K562 (cell line): Measurements from ENCODE around the gene ASPHD2. TPM values are rescaled to one million over a fixed set of nuclear protein-coding genes. Genes with fewer than 3 reads are reported as not detected.

Source experiments
- ATAC-seq: fragments of 200-7000 bp; cut with Tn5 transposase; 3 replicates; pipeline ENCODE4 v1.9.1; 2020; ENCODE audit warnings: moderate library complexity
- BruUV-seq: library from RNA; stranded (reverse); fragments of 400-500 nt; replicated peaks from 2 replicates; lab custom pipeline; 2021; lab: Mats Ljungman, UMichigan
- CTCF ChIA-PET: fragments of 300-600 bp; formaldehyde crosslinking; extraction: SDS; loops from one replicate; lab custom pipeline; 2021; ENCODE audit warnings: low intra/inter-chr PET ratio; lab: Yijun Ruan, JAX
- POLR2A ChIA-PET: fragments of 300-600, 350-650 bp; sonication (Branson Sonifier 250); formaldehyde crosslinking; extraction: SDS; loops from one replicate; lab custom pipeline; 2021; ENCODE audit warnings: antibody characterized with exemption, inconsistent platforms; lab: Yijun Ruan, JAX
- DNase-seq, 4 experiments: peaks; one replicate each; pipeline versions ENCODE4 v3.0.0 to v3.0.0-alpha.2; 2011 to 2018; ENCODE audit warnings: low spot score in 3 of 4, mixed read lengths in 3 of 4; ENCODE audit errors: extremely low read depth in 1 of 4
- FAIRE-seq: peaks from 2 replicates; lab custom pipeline; 2011; peaks lifted over from hg19 to GRCh38; lab: Jason Lieb, UNC
- H2AFZ ChIP-seq: 2 replicates; pipeline ENCODE4 v1.6.0; 2011; ENCODE audit warnings: low read depth, low read length, control low read depth, inconsistent platforms
- H3K27ac ChIP-seq: fragments of 200-600 bp; 3 replicates; pipeline ENCODE4 v1.8.0; 2011; ENCODE audit warnings: low read depth, mild to moderate bottlenecking, control low read depth, inconsistent platforms, low read length, moderate library complexity, mixed read lengths; ENCODE audit errors: extremely low read depth
- H3K27me3 ChIP-seq, 2 experiments: fragments of 300-600 bp in 1 of 2; 2 replicates in 1 of 2; 3 replicates in 1 of 2; pipeline versions ENCODE4 v1.6.0 to v1.8.0; 2011; ENCODE audit warnings: inconsistent platforms in 2 of 2, low read length in 2 of 2, mild to moderate bottlenecking in 1 of 2, mixed read lengths in 1 of 2, moderate library complexity in 1 of 2; ENCODE audit not compliant: control insufficient read depth in 2 of 2, insufficient read depth in 2 of 2
- H3K36me3 ChIP-seq: fragments of 300-600 bp; 3 replicates; pipeline ENCODE4 v1.8.0; 2011; ENCODE audit warnings: mild to moderate bottlenecking, low read length, inconsistent platforms; ENCODE audit not compliant: control insufficient read depth, insufficient read depth
- H3K4me1 ChIP-seq, 2 experiments: fragments of 200-600 bp in 1 of 2; replicated peaks in 1 of 2; 2 replicates in 1 of 2; 3 replicates in 1 of 2; pipeline versions ENCODE4 v1.5.1 to v1.8.0; 2011; ENCODE audit warnings: inconsistent platforms in 2 of 2, low read length in 2 of 2, mild to moderate bottlenecking in 1 of 2, mixed read lengths in 1 of 2, moderate library complexity in 1 of 2; ENCODE audit not compliant: control insufficient read depth in 2 of 2, insufficient read depth in 2 of 2
- H3K4me2 ChIP-seq: 2 replicates; pipeline ENCODE4 v1.6.1; 2011; ENCODE audit warnings: low read length, control low read depth, inconsistent platforms, mixed read lengths; ENCODE audit not compliant: insufficient read depth
- H3K4me3 ChIP-seq: fragments of 200-600 bp; sonication (generic), shearing (Covaris generic); 2 replicates; pipeline ENCODE4 v1.5.1; 2016; ENCODE audit warnings: control low read depth, inconsistent platforms
- H3K79me2 ChIP-seq: fragments of 200-600 bp; 3 replicates; pipeline ENCODE4 v1.8.0; 2011; ENCODE audit warnings: low read length, inconsistent platforms; ENCODE audit not compliant: control insufficient read depth, insufficient read depth
- H3K9ac ChIP-seq, 2 experiments: 2 replicates each; pipeline versions ENCODE4 v1.6.0 to v1.6.1; 2011; ENCODE audit warnings: low read depth in 2 of 2, low read length in 2 of 2, control low read depth in 1 of 2, inconsistent platforms in 1 of 2, mild to moderate bottlenecking in 1 of 2, mixed read lengths in 1 of 2; ENCODE audit not compliant: insufficient read depth in 1 of 2
- H3K9me1 ChIP-seq: one replicate; pipeline ENCODE4 v1.6.0; 2011; ENCODE audit warnings: inconsistent platforms, mild to moderate bottlenecking, low read length, moderate library complexity; ENCODE audit not compliant: control insufficient read depth, insufficient read depth
- H3K9me3 ChIP-seq: replicated peaks from 2 replicates; pipeline ENCODE4 v1.5.1; 2011; ENCODE audit warnings: low read depth, low read length, inconsistent platforms; ENCODE audit not compliant: control insufficient read depth, insufficient read depth
- H4K20me1 ChIP-seq: replicated peaks from 2 replicates; pipeline ENCODE4 v1.6.1; 2011; ENCODE audit warnings: low read length, inconsistent platforms, mixed read lengths; ENCODE audit not compliant: control insufficient read depth, insufficient read depth
- BACH1 ChIP-seq: fragments of 200-800 bp; sonication (Bioruptor generic); IDR thresholded peaks from 2 replicates; pipeline ENCODE4 v1.6.1; 2016; ENCODE audit warnings: missing genetic modification characterization, missing compliant biosample characterization
- CCNT2 ChIP-seq: IDR thresholded peaks from 2 replicates; pipeline ENCODE4 v1.6.1; 2011; ENCODE audit warnings: borderline replicate concordance, low read depth, mild to moderate bottlenecking, moderate library complexity, mixed read lengths, low read length; ENCODE audit not compliant: insufficient read length; ENCODE audit errors: extremely low read depth
- EHMT2 ChIP-seq: fragments of 450-650 bp; IDR thresholded peaks from 2 replicates; pipeline ENCODE4 v1.6.1; 2018; ENCODE audit warnings: antibody characterized with exemption
- FOXM1 ChIP-seq, 2 experiments: fragments of 450-650 bp in 1 of 2; sonication (generic) in 1 of 2; formaldehyde crosslinking in 1 of 2; IDR thresholded peaks; 2 replicates each; pipeline versions ENCODE4 v1.6.1 to v1.9.0; 2017 to 2022; ENCODE audit warnings: low read depth in 2 of 2, mild to moderate bottlenecking in 2 of 2, missing genetic modification reagents in 1 of 2, moderate library complexity in 1 of 2
- GATA2 ChIP-seq: sonication (generic); formaldehyde crosslinking; IDR thresholded peaks from 2 replicates; pipeline ENCODE4 v1.4.0; 2020; ENCODE audit warnings: mild to moderate bottlenecking, missing genetic modification reagents
- NUFIP1 ChIP-seq: fragments of 450-650 bp; IDR thresholded peaks from 2 replicates; pipeline ENCODE4 v1.6.1; 2018; ENCODE audit not compliant: partially characterized antibody
- POLR2A ChIP-seq: fragments of 450-650 bp; conservative IDR thresholded peaks from 2 replicates; pipeline ENCODE4 v1.6.1; 2016
- PRPF4 ChIP-seq: fragments of 200-400 bp; formaldehyde crosslinking; IDR thresholded peaks from one replicate; pipeline ENCODE4 v1.6.1; 2017; ENCODE audit warnings: low read length, low read depth, mild to moderate bottlenecking; ENCODE audit not compliant: insufficient read depth, poor library complexity, severe bottlenecking
- STAG1 ChIP-seq: sonication (generic); formaldehyde crosslinking; IDR thresholded peaks from 2 replicates; pipeline ENCODE4 v1.5.0; 2020; ENCODE audit warnings: missing genetic modification reagents, borderline replicate concordance
- TAF15 ChIP-seq: fragments of 200-400 bp; formaldehyde crosslinking; IDR thresholded peaks from 2 replicates; pipeline ENCODE4 v1.6.1; 2017; ENCODE audit warnings: mild to moderate bottlenecking, low read depth, low read length, moderate library complexity
- ZNF384 ChIP-seq: IDR thresholded peaks from 2 replicates; pipeline ENCODE4 v1.6.1; 2012; ENCODE audit warnings: low read depth, low read length, improper control_type of control experiment
- ZNF408 ChIP-seq: fragments of 250-450 bp; sonication (Bioruptor Pico); IDR thresholded peaks from 2 replicates; pipeline ENCODE4 v1.4.0; 2020; ENCODE audit warnings: low read depth, mild to moderate bottlenecking, moderate library complexity
- ZNF668 ChIP-seq: fragments of 250-450 bp; sonication (Bioruptor Pico); IDR thresholded peaks from 2 replicates; pipeline ENCODE4 v1.8.0; 2022; ENCODE audit warnings: mild to moderate bottlenecking, inconsistent platforms
- ZNF766 ChIP-seq: fragments of 200-800 bp; sonication (Bioruptor generic); conservative IDR thresholded peaks from 2 replicates; pipeline ENCODE4 v1.6.1; 2016; ENCODE audit warnings: missing genetic modification characterization, missing compliant biosample characterization
- ZNF77 ChIP-seq: fragments of 250-450 bp; sonication (Bioruptor Pico); IDR thresholded peaks from 2 replicates; pipeline ENCODE4 v1.5.0; 2020
- WGBS: fragments of 100-300 bp; shearing (Covaris generic); methylation state at CpG from one replicate; pipeline ENCODE4 v1.1.6; 2016; ENCODE audit warnings: low coverage, mixed read lengths; ENCODE audit not compliant: insufficient coverage; ENCODE audit errors: missing lambda C conversion rate; 5-methylcytosine and 5-hydroxymethylcytosine counted together
- in situ Hi-C: fragments of 300-500 bp; cut with MboI; formaldehyde crosslinking; loops from 4 replicates; pipeline ENCODE4 v1.15.0; 2018; ENCODE audit warnings: inconsistent platforms, mixed read lengths
- intact Hi-C: fragments of 100-400 bp; cut with micrococcal nuclease; formaldehyde crosslinking; loops from 2 replicates; pipeline ENCODE4 v1.14.2; 2022
- polyA plus RNA-seq, 8 experiments: library from polyadenylated mRNA; depleted of rRNA in 4 of 8; stranded (reverse) in 5 of 8; unstranded in 3 of 8; fragments of >200 nt; fragmentation: Nextera tagmentation in 2 of 8; fragmentation: Illumina TruSeq in 1 of 8; extraction: Ambion mirVana in 2 of 8; extraction: Trizol in 1 of 8; gene quantifications; 2 replicates each; pipeline versions ENCODE4 v1.2.1 to v1.2.3, GENCODE V29; 2011 to 2014; ENCODE audit warnings: inconsistent platforms in 1 of 8, missing spikeins in 1 of 8
- total RNA-seq, 7 experiments: library from RNA; depleted of rRNA in 6 of 7; stranded (reverse); fragments of >200 nt in 6 of 7; fragmentation: Illumina TruSeq in 2 of 7; extraction: Trizol in 2 of 7; gene quantifications; 2 replicates each; pipeline versions ENCODE4 v1.2.1 to v1.2.3, GENCODE V29; 2011 to 2021; ENCODE audit warnings: low replicate concordance in 1 of 7
- TF ChIP-seq, protein P1 (sequence below): sonication (generic); formaldehyde crosslinking; IDR thresholded peaks from 2 replicates; pipeline ENCODE4 v1.8.1; 2023; ENCODE audit warnings: missing genetic modification reagents, mild to moderate bottlenecking, borderline replicate concordance

ASPHD2 gene
- total and polyA plus RNA-seq, 9 of the 15 experiments (the other 6 are each of a cell fraction or from before 2014, with no cell fraction given): 0.18 to 0.64 (median 0.36) TPM

DNA sequence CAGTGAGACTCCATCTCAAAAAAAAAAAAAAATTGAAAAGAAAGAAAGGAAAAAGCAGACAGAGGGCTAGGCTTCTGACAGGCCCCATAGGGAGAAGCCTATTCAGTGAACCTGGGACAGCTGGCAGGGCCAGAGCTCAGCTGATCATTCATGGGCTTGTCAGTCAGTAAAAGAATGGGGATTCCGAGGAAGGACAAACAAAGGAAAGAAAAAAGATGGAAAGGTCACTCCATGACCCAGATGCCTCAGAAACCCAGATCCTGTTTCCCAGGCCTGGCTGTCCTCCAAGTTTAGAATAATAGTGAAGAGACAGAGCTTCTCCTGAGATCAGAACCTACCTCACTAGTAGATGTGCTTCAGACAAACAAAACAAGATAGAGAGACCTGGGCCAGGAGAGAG is 34.3 kb upstream of the ASPHD2 start:
- ChIA-PET CTCF (no interaction called here), POLR2A (interaction anchor here (1.1 kb wide), 1 partner anchor 67 kb away, joined by 4 read pairs; no protein-coding TSS in a partner anchor)
- DNase-seq: no peak
- H2AFZ ChIP-seq: no peak overlapping the region
- no peaks in the 10 kb centered on the region; a peak in 1 of 5 replicates for H3K4me1 ChIP-seq
- H3K4me3 ChIP-seq: no peak overlapping the region
- H3K4me2 ChIP-seq: no peak overlapping the region
- no peak overlapping the region for H3K9ac ChIP-seq
- ATAC-seq: no peak
- in situ Hi-C loops: loop anchor here (5.0 kb wide), 1 partner anchor 268 kb away; no protein-coding TSS in a partner anchor
- no peaks in the 10 kb centered on the region for H3K36me3 ChIP-seq
- no peaks in the 10 kb centered on the region; a peak in 2 of 5 replicates for H3K27me3 ChIP-seq
- no TSS peak for BruUV-seq
- TF ChIP-seq BACH1 (tag) (no peak), CCNT2 (no peak), ZNF408 (no peak), GATA2 (CRISPR knock-in tag) (no peak), ZNF77 (CRISPR knock-in tag) (no peak), ZNF766 (no peak), TAF15 (no peak), POLR2A (no peak), EHMT2 (no peak), NUFIP1 (no peak), STAG1 (CRISPR knock-in tag) (no peak), ZNF384 (no peak), PRPF4 (no peak), FOXM1 (IDR thresholded peaks at IDR 0.05; ENCODE audit: low read depth) (no peak), FOXM1 (CRISPR knock-in tag; IDR thresholded peaks at IDR 0.05; ENCODE audit: low read depth) (no peak), ZNF668 (CRISPR knock-in tag) (no peak)
- TF ChIP-seq, protein P1, sequence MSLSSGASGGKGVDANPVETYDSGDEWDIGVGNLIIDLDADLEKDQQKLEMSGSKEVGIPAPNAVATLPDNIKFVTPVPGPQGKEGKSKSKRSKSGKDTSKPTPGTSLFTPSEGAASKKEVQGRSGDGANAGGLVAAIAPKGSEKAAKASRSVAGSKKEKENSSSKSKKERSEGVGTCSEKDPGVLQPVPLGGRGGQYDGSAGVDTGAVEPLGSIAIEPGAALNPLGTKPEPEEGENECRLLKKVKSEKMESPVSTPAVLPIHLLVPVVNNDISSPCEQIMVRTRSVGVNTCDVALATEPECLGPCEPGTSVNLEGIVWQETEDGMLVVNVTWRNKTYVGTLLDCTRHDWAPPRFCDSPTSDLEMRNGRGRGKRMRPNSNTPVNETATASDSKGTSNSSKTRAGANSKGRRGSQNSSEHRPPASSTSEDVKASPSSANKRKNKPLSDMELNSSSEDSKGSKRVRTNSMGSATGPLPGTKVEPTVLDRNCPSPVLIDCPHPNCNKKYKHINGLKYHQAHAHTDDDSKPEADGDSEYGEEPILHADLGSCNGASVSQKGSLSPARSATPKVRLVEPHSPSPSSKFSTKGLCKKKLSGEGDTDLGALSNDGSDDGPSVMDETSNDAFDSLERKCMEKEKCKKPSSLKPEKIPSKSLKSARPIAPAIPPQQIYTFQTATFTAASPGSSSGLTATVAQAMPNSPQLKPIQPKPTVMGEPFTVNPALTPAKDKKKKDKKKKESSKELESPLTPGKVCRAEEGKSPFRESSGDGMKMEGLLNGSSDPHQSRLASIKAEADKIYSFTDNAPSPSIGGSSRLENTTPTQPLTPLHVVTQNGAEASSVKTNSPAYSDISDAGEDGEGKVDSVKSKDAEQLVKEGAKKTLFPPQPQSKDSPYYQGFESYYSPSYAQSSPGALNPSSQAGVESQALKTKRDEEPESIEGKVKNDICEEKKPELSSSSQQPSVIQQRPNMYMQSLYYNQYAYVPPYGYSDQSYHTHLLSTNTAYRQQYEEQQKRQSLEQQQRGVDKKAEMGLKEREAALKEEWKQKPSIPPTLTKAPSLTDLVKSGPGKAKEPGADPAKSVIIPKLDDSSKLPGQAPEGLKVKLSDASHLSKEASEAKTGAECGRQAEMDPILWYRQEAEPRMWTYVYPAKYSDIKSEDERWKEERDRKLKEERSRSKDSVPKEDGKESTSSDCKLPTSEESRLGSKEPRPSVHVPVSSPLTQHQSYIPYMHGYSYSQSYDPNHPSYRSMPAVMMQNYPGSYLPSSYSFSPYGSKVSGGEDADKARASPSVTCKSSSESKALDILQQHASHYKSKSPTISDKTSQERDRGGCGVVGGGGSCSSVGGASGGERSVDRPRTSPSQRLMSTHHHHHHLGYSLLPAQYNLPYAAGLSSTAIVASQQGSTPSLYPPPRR: no peak
- H3K9me1 ChIP-seq: no peaks in the 10 kb centered on the region
- no peaks in the 10 kb centered on the region for H3K79me2 ChIP-seq
- H3K27ac ChIP-seq: no peak overlapping the region
- FAIRE-seq: no peak
- no peaks in the 10 kb centered on the region for H3K9me3 ChIP-seq
- intact Hi-C loops: loop anchor here (5.0 kb wide), 1 partner anchor 273 kb away; no protein-coding TSS in a partner anchor
- no CpG with 5 or more reads among the region's 1 CpG for WGBS
- no peaks in the 10 kb centered on the region for H4K20me1 ChIP-seq
